ENCODE data around the gene DNASE1L2.

DNASE1L2 gene

GRCh38 chr16:2236337-2237101 is at the start of gene DNASE1L2:
Gene DNASE1L2 (plus strand): TSS chr16:2236444. CDS start chr16:2236817, 373 bp downstream.
- DNase-seq (ENCODE audit: low read depth in 1 of 2, low spot score in 1 of 2), result no peak

- no peak for DNase-seq (ENCODE audit: low read depth in 1 of 2, low spot score in 1 of 2)
These were observed 49.7 kb upstream of the DNASE1L2 start for GRCh38 chr16:2186505-2186904.

- DNase-seq (ENCODE audit: low read depth in 1 of 2, low spot score in 1 of 2), result no peak
These were observed 49.0 kb upstream of the DNASE1L2 start for GRCh38 chr16:2187212-2187611.

- no peak for DNase-seq (ENCODE audit: low read depth in 1 of 2, low spot score in 1 of 2)
These were observed 47.8 kb upstream of the DNASE1L2 start for GRCh38 chr16:2188395-2188794.

- DNase-seq (ENCODE audit: low read depth in 1 of 2, low spot score in 1 of 2), result no peak
These were observed 46.9 kb upstream of the DNASE1L2 start for GRCh38 chr16:2189252-2189893.

- DNase-seq (ENCODE audit: low read depth in 1 of 2, low spot score in 1 of 2), result no peak
These were observed 46.1 kb upstream of the DNASE1L2 start for GRCh38 chr16:2190002-2190658.

GRCh38 chr16:2190659-2191445 is 45.4 kb upstream of the DNASE1L2 start:
- no peak for DNase-seq (ENCODE audit: low read depth in 1 of 2, low spot score in 1 of 2)

- DNase-seq (ENCODE audit: low read depth in 1 of 2, low spot score in 1 of 2), result no peak
These were observed 44.9 kb upstream of the DNASE1L2 start for GRCh38 chr16:2191446-2191706.

GRCh38 chr16:2194166-2194834 is 41.9 kb upstream of the DNASE1L2 start:
- DNase-seq (ENCODE audit: low read depth in 1 of 2, low spot score in 1 of 2), result no peak

GRCh38 chr16:2194852-2195321 is 41.4 kb upstream of the DNASE1L2 start:
- DNase-seq (ENCODE audit: low read depth in 1 of 2, low spot score in 1 of 2), result no peak

GRCh38 chr16:2195322-2196161 is 40.7 kb upstream of the DNASE1L2 start:
- DNase-seq (ENCODE audit: low read depth in 1 of 2, low spot score in 1 of 2), result no peak

GRCh38 chr16:2196162-2196980 is 39.9 kb upstream of the DNASE1L2 start, which contains the start of gene CASKIN1:
Gene CASKIN1 (minus strand): TSS chr16:2196605. CDS start chr16:2196432, 173 bp downstream.
- DNase-seq (ENCODE audit: low read depth in 1 of 2, low spot score in 1 of 2), result no peak

GRCh38 chr16:2196981-2197511 is 39.2 kb upstream of the DNASE1L2 start:
- no peak for DNase-seq (ENCODE audit: low read depth in 1 of 2, low spot score in 1 of 2)

- no peak for DNase-seq (ENCODE audit: low read depth in 1 of 2, low spot score in 1 of 2)
These were observed 38.5 kb upstream of the DNASE1L2 start for GRCh38 chr16:2197765-2198164.

- DNase-seq (ENCODE audit: low read depth in 1 of 2, low spot score in 1 of 2), result no peak
These were observed 38.0 kb upstream of the DNASE1L2 start for GRCh38 chr16:2198283-2198682.

- DNase-seq (ENCODE audit: low read depth in 1 of 2, low spot score in 1 of 2), result no peak
These were observed 37.1 kb upstream of the DNASE1L2 start for GRCh38 chr16:2199095-2199494.

GRCh38 chr16:2199621-2200139 is 36.6 kb upstream of the DNASE1L2 start:
- no peak for DNase-seq (ENCODE audit: low read depth in 1 of 2, low spot score in 1 of 2)

- no peak for DNase-seq (ENCODE audit: low read depth in 1 of 2, low spot score in 1 of 2)
These were observed 35.9 kb upstream of the DNASE1L2 start for GRCh38 chr16:2200313-2200712.
